Stimulated activated CD8-positive, alpha-beta memory T cell treated with anti-CD3 and anti-CD28 coated beads, Interleukin-4, amount 100 ng/mL, for 24 hours (primary cell): ENCODE measurements around the gene CLEC1B.
"Not testable (repeated sequence)": the region's sequence is repeated elsewhere in the genome, so short reads cannot be mapped to it uniquely, and the experiment has no call there.

Experiments used
- DNase-seq: peaks from one replicate; pipeline ENCODE4 v3.0.0-alpha.2; 2020; ENCODE audit warnings: low read depth

The CLEC1B gene

GRCh38 chr12:9974731-9975130, 24.2 kb downstream of the CLEC1B start:
- not testable (repeated sequence) for DNase-seq

- no peak for DNase-seq
Measured at GRCh38 chr12:9973949-9974348, 25.0 kb downstream of the CLEC1B start.

GRCh38 chr12:9971181-9971580, 27.7 kb downstream of the CLEC1B start, which contains the start of gene CLEC12A:
Gene CLEC12A, plus strand, starts transcription at chr12:9971409. Its CDS starts 188 bp downstream, at chr12:9971597.
- no peak for DNase-seq

GRCh38 chr12:9969673-9970072, 29.2 kb downstream of the CLEC1B start:
- DNase-seq, result no peak

- no peak for DNase-seq
Measured at GRCh38 chr12:9961901-9962300, 37.0 kb downstream of the CLEC1B start.

GRCh38 chr12:9961106-9961505, 37.8 kb downstream of the CLEC1B start:
- no peak for DNase-seq

- no peak for DNase-seq
Measured at GRCh38 chr12:9960590-9960989, 38.3 kb downstream of the CLEC1B start.

- no peak for DNase-seq
Measured at GRCh38 chr12:9957834-9958233, 41.1 kb downstream of the CLEC1B start.

GRCh38 chr12:9952954-9953729, 45.8 kb downstream of the CLEC1B start:
- not testable (repeated sequence) for DNase-seq

- DNase-seq, result no peak
Measured at GRCh38 chr12:9951026-9951675, 47.8 kb downstream of the CLEC1B start.

- DNase-seq, result no peak
Measured at GRCh38 chr12:9948606-9949296, 50.2 kb downstream of the CLEC1B start.

- no peak for DNase-seq
Measured at GRCh38 chr12:9947674-9948073, 51.2 kb downstream of the CLEC1B start.

- DNase-seq, result no peak
Measured at GRCh38 chr12:9944391-9944790, 54.5 kb downstream of the CLEC1B start.

- DNase-seq, result no peak
Measured at GRCh38 chr12:9943240-9943639, 55.7 kb downstream of the CLEC1B start.
